ACHN (cell line): ENCODE measurements around the gene COL12A1.
A peak's percentile ranks its signal among the peaks of the same experiment; 100 is the strongest.

Experiments used
- DNase-seq: peaks from one replicate; pipeline ENCODE4 v3.0.0-alpha.2; 2015
- in situ Hi-C: cut with HindIII; loops from 2 replicates; pipeline ENCODE4 v1.10.0; 2017; ENCODE audit warnings: low sequenced_read_pairs, low pct_ligation_motif_present, low pct_unique_long_range_greater_than_20kb

Gene COL12A1

GRCh38 chr6:75155631-75156030 lies 50.2 kb downstream of the COL12A1 start:
- in situ Hi-C loops: no loop called here
- DNase-seq: no peak

- in situ Hi-C loops: no loop called here
Observed at GRCh38 chr6:75154973-75155372, 50.9 kb downstream of the COL12A1 start.

GRCh38 chr6:75150685-75151412 lies 55.0 kb downstream of the COL12A1 start:
- in situ Hi-C loops: no loop called here
- DNase-seq: no peak

More at GRCh38 chr6:75154973-75155372, 50.9 kb downstream of the COL12A1 start:
- DNase-seq: no peak

DNA sequence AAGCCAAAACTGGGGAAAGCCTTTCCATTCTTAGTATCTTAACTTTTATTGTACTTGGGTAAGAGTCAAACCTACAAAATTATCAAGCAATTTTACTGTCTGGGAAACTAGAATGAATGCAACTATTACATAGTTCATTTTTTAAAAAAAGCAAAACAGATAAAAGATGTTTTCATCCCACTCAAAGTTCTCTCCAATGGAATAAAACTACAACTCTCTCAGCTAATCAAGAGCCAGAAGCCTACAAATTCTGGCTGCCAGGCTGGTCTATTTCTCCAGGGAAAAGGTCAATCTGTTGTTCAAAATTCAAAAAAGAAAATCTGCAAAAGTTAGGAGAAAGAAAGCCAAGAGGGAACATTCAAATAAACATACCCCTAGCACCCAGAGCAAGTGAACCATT lies 56.2 kb downstream of the COL12A1 start:
- no peak for DNase-seq
- in situ Hi-C loops: no loop called here

DNA sequence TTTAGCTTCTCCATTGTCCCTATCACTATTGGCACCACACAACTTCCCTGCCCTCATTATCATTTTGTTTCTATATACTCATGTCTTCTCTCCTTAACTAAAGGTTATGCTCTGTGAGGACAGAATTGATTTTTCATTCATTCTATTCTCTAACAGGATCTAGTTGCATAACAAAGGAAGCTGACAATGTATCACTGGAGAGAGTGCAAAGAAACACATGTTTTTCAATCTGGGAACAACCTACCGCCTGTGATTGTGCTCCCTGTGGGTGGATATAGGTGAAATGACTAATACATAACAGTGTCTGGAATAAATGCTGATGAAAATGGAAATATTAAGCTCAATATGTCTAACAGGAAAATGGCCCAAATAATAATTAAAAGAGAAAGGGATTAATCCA lies 56.6 kb downstream of the COL12A1 start:
- no peak for DNase-seq
- in situ Hi-C loops: no loop called here

- DNase-seq: no peak
Observed at GRCh38 chr6:75147512-75147911, 58.3 kb downstream of the COL12A1 start.

GRCh38 chr6:75145976-75146375 lies 59.9 kb downstream of the COL12A1 start:
- in situ Hi-C loops: no loop called here
- peak; percentile 3 for DNase-seq

More at GRCh38 chr6:75147512-75147911, 58.3 kb downstream of the COL12A1 start:
- in situ Hi-C loops: no loop called here

GRCh38 chr6:75145211-75145610 lies 60.6 kb downstream of the COL12A1 start:
- DNase-seq: no peak
- in situ Hi-C loops: no loop called here

GRCh38 chr6:75144386-75144785 lies 61.5 kb downstream of the COL12A1 start:
- in situ Hi-C loops: no loop called here
- no peak for DNase-seq

GRCh38 chr6:75143191-75143590 lies 62.7 kb downstream of the COL12A1 start:
- DNase-seq: no peak
- in situ Hi-C loops: no loop called here

GRCh38 chr6:75142721-75143120 lies 63.1 kb downstream of the COL12A1 start:
- in situ Hi-C loops: no loop called here

DNA sequence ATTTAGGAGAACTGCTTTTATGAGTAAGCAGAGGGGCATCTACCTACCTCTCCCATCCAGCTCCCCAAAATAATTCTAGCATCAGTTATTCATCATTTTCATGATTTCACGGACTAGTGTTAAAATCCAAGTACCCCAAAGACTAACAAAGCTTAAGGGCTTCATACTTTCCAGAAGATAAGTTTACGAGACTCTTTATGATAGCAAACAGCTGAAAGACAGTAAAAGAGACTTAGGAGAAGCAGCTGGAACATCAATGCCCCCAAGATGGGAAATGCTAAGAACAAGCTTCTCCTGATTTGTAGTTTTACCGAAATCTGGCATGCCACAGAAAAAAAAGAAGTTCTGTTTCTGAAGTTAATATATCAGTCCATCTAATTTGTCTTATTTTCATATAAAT lies 70.0 kb downstream of the COL12A1 start:
- DNase-seq: no peak
- in situ Hi-C loops: no loop called here

More at GRCh38 chr6:75142721-75143120, 63.1 kb downstream of the COL12A1 start:
- no peak for DNase-seq

DNA sequence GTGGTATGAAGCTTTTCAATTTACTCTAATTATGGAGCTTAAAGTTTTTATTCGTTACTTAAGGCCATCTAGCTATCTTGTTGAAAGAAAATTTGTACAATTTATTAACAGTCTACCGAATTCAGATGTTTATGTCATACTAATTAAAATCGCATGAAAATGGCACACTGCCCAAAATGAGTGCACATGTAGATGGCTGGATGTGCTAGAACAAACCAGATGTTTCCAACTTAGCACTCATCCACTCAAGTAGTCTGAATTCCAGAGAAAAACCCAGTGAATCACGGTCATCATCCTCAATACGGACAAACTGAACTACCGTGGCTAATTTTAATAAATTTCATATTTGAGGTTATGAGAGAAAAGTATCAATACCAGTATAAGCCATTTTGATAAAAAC lies 70.4 kb downstream of the COL12A1 start:
- in situ Hi-C loops: no loop called here
- DNase-seq: no peak

DNA sequence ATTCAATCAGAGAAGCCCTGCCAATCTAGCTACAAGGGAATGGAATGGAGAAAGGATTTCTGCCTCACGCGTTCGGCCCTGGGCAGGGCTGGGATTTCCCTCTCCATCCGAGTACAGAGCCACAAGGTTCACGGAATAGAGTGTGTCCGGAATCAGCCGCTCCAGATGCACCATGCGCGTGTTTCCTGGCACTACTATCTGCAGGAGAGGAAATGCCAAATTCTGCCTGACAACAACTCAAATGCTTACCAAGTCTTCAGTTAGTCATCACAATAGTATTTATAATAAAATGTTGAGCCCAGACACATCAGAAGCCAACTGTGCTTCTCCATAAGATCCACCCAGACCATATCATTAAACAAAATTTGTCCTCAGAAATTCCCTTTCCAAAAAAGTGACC lies 75.1 kb downstream of the COL12A1 start:
- in situ Hi-C loops: no loop called here
- no peak for DNase-seq

DNA sequence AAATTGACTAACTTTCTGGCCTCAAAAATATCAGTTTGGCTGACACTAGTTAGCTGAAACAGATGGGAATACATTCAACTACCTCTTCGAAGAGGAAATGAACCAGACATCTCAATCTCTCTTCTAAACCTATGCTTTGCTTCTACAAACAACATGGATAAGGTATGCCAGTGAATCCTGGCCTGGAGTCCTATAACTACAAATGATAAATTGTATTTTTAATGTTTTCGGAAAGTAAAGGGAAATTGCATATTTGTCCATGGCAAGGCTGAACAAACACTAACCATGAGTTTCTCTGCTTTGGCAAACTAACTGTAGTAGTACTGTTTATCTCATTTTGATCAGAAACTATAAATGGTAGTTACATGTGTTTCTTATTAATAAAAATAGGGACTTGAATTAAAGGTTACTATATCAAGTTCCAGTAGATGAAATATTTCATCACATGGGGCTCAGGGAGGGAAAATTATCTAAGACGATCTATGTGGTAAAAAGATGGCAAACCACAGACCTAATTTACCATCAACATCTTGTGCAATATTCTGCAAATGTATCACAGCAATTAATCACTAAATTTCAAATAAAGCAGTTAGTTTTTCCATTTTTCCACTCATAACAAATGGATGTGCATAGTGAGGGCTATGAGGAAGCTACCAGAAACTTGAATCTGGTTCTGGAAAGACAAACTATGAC lies 76.8 kb downstream of the COL12A1 start:
- no peak for DNase-seq
- in situ Hi-C loops: no loop called here

GRCh38 chr6:75126518-75126917 lies 79.3 kb downstream of the COL12A1 start:
- DNase-seq: no peak
- in situ Hi-C loops: no loop called here

- no peak for DNase-seq
- in situ Hi-C loops: no loop called here
Observed at GRCh38 chr6:75124983-75125382, 80.9 kb downstream of the COL12A1 start.

DNA sequence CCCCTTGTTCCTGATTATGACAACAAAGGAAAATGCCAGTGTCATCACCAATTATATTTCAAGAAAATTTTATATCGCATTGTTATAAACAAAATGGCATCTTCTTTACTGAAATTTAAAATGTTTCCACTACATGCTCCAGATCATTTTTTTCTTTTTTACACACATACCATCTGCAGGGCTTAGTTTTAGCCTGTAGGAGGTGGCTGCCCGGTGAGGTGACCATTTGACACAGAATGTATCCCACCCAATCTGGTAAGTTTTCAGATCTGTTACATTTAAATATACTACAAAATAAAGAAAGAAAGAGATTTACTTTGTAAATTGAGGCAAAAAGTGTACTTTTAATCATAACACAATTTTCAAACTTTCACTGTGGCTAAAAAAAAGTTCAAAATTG lies 81.8 kb downstream of the COL12A1 start:
- in situ Hi-C loops: no loop called here
- no peak for DNase-seq

- in situ Hi-C loops: no loop called here
- DNase-seq: no peak
Observed at GRCh38 chr6:75118925-75119515, 86.8 kb downstream of the COL12A1 start.

DNA sequence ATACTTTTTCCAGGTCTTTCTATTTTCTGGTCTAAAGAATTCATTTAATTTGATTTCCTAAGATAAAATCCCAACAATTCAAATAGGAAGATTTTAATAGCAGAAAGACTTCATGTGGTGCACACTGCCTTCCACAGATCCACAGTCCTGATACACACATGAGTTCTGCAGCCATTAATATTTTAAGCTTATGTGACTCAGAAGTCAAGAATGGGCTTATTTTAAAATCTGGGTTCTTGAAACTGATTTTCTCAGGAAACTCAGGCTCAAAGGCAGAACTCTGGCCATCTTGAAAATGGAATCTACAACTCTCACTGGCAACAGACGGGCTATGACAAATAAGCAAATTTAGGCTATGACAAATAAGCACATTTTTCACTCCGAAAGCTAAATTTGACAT lies 88.2 kb downstream of the COL12A1 start:
- in situ Hi-C loops: no loop called here

More for the DNA sequence above, 88.2 kb downstream of the COL12A1 start:
- DNase-seq: no peak
